GM18526 (cell line): Measurements from ENCODE around the gene C14orf93.

ENCODE experiments used
- POLR2A ChIP-seq: IDR thresholded peaks from 3 replicates; pipeline ENCODE4 v1.6.1; 2011; ENCODE audit not compliant: insufficient read length; ENCODE audit errors: extremely low read depth

C14orf93 gene

DNA sequence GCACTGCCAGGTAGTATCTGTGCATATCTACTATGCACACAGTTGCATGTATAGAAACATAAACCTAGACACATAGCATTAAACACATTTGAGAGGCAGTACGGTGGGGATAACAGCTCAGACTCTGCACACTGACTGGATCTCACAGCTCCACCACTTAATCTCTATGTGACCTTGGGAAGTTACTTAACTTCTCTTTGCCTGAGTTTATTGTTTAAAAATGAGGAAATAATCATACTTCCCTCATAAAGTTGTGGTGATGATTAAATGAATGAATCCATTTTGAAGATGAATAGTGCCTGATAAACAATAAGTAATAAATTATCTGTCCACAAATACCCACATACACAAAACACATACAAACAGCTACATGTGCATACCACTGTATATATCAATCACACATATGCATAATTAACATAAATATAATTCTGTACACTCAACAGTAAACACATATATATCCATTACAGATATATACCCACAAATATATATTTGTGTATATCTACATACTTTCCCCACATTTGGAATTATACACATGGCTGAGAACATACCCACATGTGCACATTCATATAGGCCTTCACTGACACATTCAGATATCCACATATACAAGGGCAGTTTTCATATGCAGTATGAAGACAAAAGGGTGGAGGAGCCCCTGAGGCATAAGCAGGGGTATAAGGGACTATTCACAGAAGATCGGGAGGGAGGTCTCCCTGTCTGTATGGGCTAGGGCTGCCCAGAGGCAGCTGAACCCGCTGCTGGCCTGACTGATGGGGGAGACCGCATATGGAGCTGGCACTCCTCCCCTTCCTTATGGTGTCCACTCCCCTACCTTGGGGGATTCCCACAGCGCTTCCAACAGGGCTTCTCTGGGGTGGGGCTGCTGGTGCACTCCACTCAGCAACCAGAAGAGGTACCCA lies 41.5 kb upstream of the C14orf93 start:
- no peak for TF ChIP-seq POLR2A

DNA sequence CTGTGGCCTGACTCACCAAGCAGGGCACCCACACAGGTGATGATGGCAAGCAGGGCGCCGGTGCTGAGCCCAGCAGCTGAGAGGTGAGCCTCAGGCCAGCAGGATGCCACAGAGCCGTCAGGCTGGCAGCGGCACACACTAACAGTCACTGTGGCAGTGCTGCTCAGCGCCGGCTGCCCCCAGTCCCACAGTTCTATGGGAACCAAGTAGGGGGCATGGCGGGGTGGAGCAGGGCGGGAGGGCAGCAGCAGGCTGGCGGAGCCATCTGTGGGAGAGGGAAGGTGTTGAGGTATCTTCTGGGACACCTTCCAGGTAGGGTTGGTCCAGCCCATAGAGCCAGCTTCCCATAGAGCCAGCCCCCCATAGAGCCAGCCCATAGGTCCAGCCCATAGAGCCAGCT lies 39.1 kb upstream of the C14orf93 start:
- TF ChIP-seq POLR2A: no peak

DNA sequence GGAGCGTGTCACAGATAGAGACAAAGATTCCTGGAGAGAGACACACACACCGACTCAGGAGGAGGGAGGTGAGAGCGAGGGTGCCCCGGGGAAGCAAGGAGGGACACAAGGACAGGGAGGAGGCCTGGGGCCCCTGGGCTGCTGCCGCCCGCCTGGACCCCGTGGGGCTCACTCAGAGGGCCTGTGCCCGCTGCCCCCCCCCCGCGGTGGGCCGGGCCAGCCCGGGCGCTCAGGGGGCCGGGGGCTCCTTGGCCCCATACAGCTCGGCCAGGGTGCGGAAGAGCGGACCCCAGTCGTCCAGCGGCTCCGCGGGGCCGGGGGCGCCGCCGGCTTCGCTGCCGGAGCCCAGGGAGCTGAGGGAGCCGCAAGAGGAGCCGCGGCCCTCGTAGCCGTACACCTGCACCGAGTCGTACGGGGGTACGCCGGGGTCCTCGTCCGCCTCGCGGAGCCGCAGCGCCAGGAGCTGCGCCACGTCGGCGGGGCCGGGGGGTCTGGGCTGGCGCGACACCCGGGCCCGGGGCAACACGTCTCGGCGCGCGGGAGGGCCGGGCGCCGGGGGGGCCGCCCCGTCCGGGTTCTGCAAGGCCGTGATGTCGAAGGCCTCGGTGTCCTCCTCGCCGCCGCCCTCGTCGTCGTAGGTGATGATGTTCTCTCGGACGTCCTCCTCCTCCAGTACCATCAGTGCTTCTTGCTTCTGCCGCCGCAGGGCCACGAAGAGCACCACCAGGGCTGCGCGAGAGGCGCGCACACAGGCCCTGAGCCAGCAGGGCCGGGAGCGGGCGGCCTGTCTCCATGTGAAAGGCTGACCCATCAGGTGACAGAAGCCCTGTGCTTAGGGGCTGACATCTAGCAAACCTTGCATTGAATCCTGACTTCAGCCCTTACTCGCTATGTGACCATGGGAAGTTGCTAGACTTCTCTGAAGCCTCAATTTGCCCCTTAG lies 38.1 kb upstream of the C14orf93 start:
- no peak for TF ChIP-seq POLR2A

DNA sequence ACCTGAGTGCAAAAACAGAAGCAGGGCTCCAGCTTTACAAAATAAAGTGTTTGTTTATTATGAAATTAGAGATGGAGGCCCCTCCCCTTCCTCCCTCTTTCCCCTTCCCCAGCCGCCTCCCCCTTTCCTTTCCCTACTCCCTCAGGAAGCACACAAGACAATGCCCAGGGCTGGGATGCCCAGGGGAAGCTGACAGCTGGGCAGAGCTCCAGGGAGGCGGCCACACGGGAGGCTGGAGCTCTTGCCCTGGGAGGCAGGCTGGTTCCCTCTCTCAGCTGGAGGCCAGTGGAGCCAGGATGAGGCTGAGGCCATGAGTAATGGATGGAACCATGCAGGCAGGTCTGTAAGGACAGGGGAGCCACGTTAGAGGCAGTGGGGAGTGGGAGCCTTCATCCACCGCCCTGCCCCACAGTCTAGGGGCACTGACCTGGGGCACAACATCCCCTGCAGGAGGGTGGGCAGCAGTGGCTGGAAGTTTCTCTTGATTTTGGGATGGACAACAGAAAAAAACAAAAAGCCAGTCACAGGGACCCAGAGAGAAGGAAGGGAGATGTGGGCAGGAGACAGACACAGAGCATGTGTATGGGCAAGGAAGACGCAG lies 37.2 kb upstream of the C14orf93 start:
- TF ChIP-seq POLR2A: no peak

DNA sequence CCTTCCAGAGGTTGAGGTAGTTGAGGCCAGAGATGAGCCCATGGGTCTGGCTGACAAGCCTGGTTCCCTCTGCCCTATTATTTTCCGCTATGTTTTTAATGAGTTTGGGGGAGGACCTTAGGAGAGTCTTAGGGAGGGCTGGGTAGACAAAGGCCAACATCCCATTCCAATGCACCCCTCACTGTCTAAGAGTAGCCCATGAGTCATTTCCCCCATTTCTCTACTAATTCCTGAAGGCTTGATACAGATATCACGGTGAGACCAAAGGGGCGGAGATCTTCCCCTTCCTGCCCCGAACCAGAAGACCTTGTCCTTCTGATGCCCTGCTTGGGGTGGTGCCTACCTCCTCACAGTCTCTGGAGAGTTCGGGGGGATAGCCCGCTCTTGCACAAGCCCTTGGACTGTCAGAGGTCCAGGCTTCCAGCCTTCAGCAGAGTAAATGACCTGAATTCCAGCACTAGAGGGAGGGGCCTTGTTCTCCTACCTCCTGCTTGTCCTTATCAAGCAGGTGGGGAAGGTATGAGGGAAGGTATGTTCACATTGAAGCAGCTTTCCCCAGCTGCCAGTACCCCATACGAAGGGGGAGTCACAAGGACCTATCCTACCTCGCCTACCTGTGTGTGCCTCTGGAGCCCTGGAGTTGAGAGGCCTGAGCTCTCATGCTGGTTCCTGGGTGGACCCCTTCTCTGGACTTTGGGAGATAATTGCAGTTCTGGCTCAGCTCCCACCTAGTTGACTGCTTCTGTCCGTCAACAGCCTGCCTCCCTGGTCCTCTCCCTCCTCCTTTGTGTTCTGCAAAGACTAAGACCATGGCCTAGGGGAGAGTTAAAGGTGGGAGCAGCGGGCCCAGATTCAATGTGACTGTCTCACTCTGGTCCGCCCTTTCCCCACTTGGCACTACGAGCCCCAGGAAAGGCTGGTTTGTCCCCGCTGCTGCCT lies 35.7 kb upstream of the C14orf93 start:
- TF ChIP-seq POLR2A: no peak

DNA sequence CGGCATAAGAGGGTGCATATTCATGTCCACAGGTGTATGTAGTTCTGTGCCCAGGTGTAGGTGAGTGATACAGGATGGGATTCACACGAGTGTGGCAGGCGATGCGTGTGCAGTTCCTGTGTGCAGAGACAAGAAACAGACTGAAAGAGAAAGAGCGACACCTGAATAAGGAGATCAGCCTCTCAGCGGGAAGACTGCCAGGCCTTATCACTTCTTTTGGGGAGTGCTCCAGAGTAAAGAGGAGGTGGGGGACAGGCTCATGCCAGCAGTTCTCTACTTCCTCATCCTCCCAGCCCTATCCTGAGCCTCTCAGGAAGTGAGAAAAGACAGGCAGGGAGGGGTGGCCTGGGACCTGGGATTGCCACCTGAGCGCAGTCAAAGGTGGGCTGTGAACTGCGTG lies 34.9 kb upstream of the C14orf93 start:
- TF ChIP-seq POLR2A: no peak

DNA sequence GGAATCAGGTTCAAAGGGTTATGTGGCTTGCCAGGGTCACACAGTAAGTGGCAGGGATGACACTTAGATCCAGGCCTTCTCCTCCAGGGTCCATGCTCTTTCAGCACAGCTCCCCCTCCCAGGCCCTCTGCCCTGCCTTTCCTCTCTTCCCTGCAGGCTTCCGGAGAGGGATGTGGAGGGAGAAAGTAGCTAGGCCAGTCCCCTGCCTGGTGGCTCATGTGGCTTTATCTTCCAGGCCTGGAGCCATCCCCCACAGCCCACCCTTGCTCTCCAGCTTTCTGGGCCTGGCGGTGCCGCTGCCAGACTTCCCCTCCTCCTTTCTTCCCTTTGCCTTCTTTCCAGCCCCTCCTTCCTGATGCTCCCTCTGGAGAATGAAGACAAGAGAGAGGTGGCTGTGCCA lies 33.8 kb upstream of the C14orf93 start:
- no peak for TF ChIP-seq POLR2A

DNA sequence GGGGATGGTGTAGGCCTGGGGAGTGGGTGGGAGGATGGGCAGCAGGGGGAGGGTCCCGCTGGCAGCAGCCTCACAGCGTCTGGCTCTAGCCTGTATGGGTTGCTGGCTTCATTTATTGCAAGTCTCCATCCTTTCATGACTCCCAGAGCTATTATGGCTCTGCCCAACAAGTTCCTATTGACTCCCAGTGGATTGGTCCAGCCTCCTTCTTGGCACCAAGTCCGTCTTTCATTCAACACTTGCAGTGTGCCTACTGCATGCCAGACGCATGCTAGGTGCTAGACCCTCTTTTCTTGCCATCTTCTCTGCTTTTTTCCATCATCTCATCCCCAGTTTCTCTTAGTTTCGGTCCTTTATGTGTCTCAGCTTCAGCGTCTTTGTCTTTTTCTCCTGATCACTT lies 33.2 kb upstream of the C14orf93 start:
- no peak for TF ChIP-seq POLR2A

DNA sequence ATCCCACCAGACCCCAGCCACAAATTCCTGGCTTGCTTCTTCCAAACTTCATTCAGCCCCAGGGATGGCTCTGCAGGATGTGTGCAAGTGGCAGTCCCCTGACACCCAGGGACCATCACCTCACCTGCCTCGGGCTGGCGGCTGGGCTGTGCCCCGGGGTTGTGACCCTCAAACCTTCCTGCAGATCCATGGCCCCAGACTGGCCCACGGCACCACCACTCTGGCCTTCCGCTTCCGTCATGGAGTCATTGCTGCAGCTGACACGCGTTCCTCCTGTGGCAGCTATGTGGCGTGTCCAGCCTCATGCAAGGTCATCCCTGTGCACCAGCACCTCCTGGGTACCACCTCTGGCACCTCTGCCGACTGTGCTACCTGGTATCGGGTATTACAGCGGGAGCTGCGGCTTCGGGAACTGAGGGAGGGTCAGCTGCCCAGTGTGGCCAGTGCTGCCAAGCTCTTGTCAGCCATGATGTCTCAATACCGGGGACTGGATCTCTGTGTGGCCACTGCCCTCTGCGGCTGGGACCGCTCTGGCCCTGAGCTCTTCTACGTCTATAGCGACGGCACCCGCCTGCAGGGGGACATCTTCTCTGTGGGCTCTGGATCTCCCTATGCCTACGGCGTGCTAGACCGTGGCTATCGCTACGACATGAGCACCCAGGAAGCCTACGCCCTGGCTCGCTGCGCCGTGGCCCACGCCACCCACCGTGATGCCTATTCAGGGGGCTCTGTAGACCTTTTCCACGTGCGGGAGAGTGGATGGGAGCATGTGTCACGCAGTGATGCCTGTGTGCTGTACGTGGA lies 32.4 kb upstream of the C14orf93 start, which contains the start of gene PSMB11:
Gene PSMB11 (plus strand): TSS at position 51 of the 804 bp plus-strand sequence. CDS start 14 bp downstream, at position 65.
- TF ChIP-seq POLR2A: no peak

DNA sequence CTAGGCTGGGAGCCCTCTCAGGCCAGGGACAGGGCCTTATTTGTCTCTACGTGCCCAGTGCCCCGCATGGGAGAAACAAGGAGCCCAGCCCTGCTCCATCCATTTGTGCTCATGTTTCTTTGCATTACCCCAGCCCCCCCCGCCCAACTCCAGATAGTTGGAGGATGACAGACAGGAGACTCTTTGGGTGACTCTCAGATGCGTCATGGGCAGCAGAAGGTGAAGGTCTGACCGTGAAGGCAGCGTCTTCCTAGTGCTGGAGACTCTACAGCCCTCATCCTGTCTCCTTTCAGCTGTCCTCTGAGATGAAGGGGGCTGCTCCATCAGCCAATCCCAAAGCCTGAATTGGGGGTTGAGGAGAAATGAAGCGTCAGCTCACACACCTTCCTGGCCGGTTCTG lies 31.8 kb upstream of the C14orf93 start:
- no peak for TF ChIP-seq POLR2A

DNA sequence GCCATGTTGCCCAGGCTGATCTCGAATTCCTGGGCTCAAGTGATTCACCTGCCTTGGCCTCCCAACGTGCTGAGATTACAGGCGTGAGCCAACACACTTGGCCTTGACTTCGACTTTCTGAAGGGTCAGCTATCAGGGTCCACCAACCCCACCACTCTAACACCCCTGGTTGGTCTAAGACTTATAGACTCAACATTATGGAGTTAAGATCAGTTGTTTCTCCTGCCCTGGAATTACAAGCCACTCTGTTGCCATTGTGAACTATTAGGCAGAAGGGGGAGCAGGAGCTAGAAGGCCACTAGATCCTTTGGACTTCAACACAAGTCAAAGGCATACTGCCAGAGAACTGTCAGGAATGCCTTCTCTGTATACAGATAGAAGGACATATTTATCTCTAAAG lies 30.2 kb upstream of the C14orf93 start:
- TF ChIP-seq POLR2A: no peak

DNA sequence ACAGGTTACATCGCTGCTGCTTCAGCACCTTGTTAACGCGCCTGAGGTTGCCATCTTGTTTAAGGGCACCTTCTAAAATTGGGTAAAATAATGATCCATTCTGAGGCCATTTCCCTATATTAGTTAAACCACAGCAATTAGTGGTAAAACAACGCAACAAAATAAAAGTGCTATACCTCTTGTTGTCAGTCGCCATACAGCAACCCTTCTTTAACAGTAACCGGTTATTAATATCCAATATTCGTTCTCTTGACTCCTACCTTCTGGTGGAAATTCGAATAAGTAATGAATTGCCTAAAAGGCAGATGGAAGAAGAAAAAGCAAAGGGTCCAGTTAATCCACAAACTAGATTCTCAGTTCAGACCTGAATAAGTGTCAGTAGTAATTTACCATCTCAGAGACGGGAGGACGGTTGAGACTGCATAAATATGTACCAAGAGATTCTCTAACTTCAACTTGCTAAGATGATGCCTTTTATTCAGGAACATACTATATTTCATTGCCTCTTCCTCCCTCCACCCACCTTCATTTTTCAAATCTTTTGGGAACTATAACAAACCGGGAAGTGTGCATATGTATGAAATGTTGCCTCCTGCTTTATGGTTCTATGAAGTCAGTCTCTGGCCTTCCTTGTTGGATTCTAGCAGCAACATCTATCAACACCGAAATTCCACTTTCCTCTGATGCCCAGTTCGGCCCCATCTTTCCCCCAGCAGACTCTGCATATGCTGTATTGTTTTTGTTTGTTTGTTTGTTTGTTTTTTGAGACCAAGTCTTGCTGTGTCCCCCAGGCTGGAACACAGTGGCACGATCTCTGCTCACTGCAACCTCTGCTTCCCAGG lies 25.6 kb upstream of the C14orf93 start:
- TF ChIP-seq POLR2A: no peak
